ENCODE data around the gene MLST8. TPM values are rescaled to one million over a fixed set of nuclear protein-coding genes. Genes with fewer than 3 reads are reported as not detected.
A peak's percentile ranks its signal among the peaks of the same experiment; 100 is the strongest.

The MLST8 gene
- polyA plus RNA-seq, 3 donors: 29.9 to 54.3 (median 30.5) TPM

DNA sequence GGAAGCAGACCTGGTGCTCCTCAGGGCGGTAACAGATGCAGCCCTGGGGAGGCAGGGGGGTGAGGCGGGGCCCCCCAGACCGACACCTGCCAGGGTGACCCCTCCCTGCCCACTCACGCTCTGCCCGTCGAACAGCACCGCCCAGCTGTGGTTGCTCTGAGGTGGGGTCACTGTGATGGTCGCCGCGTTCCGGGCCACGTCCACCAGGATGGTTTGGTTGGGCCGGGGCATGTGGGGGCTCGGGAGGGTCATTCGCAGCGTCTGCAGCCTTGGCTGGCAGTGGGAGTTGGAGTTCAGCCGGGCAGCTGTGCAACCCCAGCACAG is 4.7 kb downstream of the MLST8 start:
- no peak overlapping the region for H3K27ac ChIP-seq (ENCODE audit: low read depth in 1 of 2, low read length in 2 of 2)
- Mint-ChIP-seq H3K4me3 (no peak overlapping the region), H3K27ac (no peak overlapping the region), H3K4me1 (peaks cover 40% of the 10 kb centered on the region), H3K36me3 (peaks cover 23 to 43% of the 10 kb centered on the region in 2 donors), H3K9me3 (peaks cover 0 to 2% (median 0%) of the 10 kb centered on the region in 7 donors), H3K27me3 (ENCODE audit: low read depth in 3 of 3) (peaks cover 0 to 4% (median 0%) of the 10 kb centered on the region in 3 donors)
- intact Hi-C loops (cut with micrococcal nuclease): no loop called here
- TF ChIP-seq, protein P1, sequence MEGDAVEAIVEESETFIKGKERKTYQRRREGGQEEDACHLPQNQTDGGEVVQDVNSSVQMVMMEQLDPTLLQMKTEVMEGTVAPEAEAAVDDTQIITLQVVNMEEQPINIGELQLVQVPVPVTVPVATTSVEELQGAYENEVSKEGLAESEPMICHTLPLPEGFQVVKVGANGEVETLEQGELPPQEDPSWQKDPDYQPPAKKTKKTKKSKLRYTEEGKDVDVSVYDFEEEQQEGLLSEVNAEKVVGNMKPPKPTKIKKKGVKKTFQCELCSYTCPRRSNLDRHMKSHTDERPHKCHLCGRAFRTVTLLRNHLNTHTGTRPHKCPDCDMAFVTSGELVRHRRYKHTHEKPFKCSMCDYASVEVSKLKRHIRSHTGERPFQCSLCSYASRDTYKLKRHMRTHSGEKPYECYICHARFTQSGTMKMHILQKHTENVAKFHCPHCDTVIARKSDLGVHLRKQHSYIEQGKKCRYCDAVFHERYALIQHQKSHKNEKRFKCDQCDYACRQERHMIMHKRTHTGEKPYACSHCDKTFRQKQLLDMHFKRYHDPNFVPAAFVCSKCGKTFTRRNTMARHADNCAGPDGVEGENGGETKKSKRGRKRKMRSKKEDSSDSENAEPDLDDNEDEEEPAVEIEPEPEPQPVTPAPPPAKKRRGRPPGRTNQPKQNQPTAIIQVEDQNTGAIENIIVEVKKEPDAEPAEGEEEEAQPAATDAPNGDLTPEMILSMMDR (IDR thresholded peaks at IDR 0.05): no peak
- no peak overlapping the region for H3K4me2 ChIP-seq (replicated peaks; ENCODE audit: extremely low read depth, low read length, poor library complexity, severe bottlenecking)
- H3K79me2 ChIP-seq (ENCODE audit: insufficient read depth, low read length): peaks cover 47% of the 10 kb centered on the region
- no peak for DNase-seq
- H3K4me3 ChIP-seq (replicated peaks in 1 of 3; ENCODE audit: low read depth in 2 of 3, low read length in 3 of 3): no peak overlapping the region
- no peak overlapping the region for H2AFZ ChIP-seq (ENCODE audit: insufficient read depth, low read depth, low read length, poor library complexity, severe bottlenecking)
- H3K27me3 ChIP-seq (ENCODE audit: control insufficient read depth in 2 of 2, insufficient read depth in 2 of 2, low read length in 2 of 2): no peaks in the 10 kb centered on the region
- peaks cover 38 to 46% of the 10 kb centered on the region in 2 donors for H3K4me1 ChIP-seq (ENCODE audit: control insufficient read depth in 1 of 2, insufficient read depth in 2 of 2, low read length in 2 of 2)
- WGBS (ENCODE audit: insufficient coverage): 97% methylated on average over 17 of the region's 17 CpGs
- peaks cover 47% of the 10 kb centered on the region for H4K20me1 ChIP-seq (ENCODE audit: insufficient read depth, low read length)
- peaks cover 29 to 38% of the 10 kb centered on the region in 2 donors for H3K36me3 ChIP-seq (replicated peaks in 1 of 2; ENCODE audit: control insufficient read depth in 1 of 2, insufficient read depth in 2 of 2, low read length in 2 of 2)
- H3K9me3 ChIP-seq (replicated peaks in 1 of 2; ENCODE audit: control insufficient read depth in 1 of 2, insufficient read depth in 1 of 2, low read length in 2 of 2): no peaks in the 10 kb centered on the region
- no peak overlapping the region for H3K9ac ChIP-seq (ENCODE audit: insufficient read depth, low read length, poor library complexity, severe bottlenecking)

DNA sequence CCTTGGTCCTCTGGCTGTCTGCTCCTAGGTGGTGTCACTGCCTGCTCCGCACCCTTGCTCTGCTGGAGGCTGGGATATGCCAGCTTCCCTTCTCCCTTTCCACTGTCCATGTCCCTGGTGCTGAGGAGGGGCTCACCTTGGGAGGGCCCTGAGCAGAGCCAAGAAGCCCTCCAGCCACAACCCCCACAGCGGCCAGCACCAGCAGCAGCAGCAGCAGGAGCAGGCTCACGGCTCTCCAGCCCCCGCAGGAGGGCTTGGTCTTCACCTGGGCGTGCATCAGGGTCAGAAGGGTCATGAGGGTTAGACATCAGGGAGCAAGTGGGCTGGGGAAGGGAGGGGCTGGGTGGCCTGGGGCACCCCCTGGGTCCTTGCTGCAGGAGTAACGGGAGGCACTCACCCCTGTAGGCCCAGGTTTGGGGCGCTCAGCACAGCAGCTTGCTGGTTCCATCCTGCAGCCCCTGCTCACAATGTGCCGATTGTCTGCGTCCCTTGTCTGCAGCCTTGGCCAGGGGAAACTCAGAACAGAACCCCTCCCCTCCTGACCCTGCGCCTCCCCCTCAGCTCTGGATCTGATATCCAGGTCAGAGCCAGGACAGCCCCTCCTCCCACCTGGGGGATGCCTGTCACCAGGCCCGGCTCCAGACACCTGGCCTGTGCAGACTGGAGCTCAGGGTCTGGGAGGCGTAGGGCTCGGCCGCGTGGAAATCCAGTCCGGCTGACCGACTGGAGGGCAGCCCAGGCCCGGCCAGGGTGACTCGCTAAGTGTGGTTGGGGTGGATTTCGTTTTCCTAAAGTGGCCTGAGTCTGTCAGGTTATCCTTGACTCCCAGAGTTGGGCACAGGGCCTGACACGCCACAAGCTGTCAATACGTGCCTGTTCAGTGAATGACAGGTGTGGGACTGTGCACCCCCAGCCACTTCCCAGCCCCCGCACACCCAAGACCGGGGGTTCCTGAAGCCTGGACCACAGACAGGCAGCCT is 5.4 kb downstream of the MLST8 start, which contains the start of gene BRICD5:
Gene BRICD5 (minus strand): TSS at position 478 of the 980 bp plus-strand sequence. CDS start 30 bp downstream, at position 448.
- WGBS (ENCODE audit: insufficient coverage): 83% methylated on average over 20 of the region's 24 CpGs
- intact Hi-C loops (cut with micrococcal nuclease): no loop called here
- Mint-ChIP-seq H3K4me3 (no peak within 1 kb of the TSS), H3K4me1 (peaks cover 42% of the 10 kb centered on the region), H3K36me3 (peaks cover 23 to 43% of the 10 kb centered on the region in 2 donors), H3K27me3 (ENCODE audit: low read depth in 3 of 3) (peaks cover 0 to 4% (median 0%) of the 10 kb centered on the region in 3 donors), H3K9me3 (peaks cover 0 to 2% (median 0%) of the 10 kb centered on the region in 7 donors), H3K27ac (peak within 1 kb of the TSS in 1 of 7 donors; percentile 80)
- Histone ChIP-seq H3K36me3 (replicated peaks in 1 of 2; ENCODE audit: control insufficient read depth in 1 of 2, insufficient read depth in 2 of 2, low read length in 2 of 2) (peaks cover 29 to 38% of the 10 kb centered on the region in 2 donors), H3K79me2 (ENCODE audit: insufficient read depth, low read length) (peaks cover 46% of the 10 kb centered on the region), H3K27me3 (ENCODE audit: control insufficient read depth in 2 of 2, insufficient read depth in 2 of 2, low read length in 2 of 2) (no peaks in the 10 kb centered on the region), H3K9ac (ENCODE audit: insufficient read depth, low read length, poor library complexity, severe bottlenecking) (no peak within 1 kb of the TSS), H2AFZ (ENCODE audit: insufficient read depth, low read depth, low read length, poor library complexity, severe bottlenecking) (no peak within 1 kb of the TSS), H3K4me3 (replicated peaks in 1 of 3; ENCODE audit: low read depth in 2 of 3, low read length in 3 of 3) (no peak within 1 kb of the TSS), H4K20me1 (ENCODE audit: insufficient read depth, low read length) (peaks cover 47% of the 10 kb centered on the region), H3K4me1 (ENCODE audit: control insufficient read depth in 1 of 2, insufficient read depth in 2 of 2, low read length in 2 of 2) (peaks cover 37 to 44% of the 10 kb centered on the region in 2 donors), H3K27ac (ENCODE audit: low read depth in 1 of 2, low read length in 2 of 2) (no peak within 1 kb of the TSS), H3K9me3 (replicated peaks in 1 of 2; ENCODE audit: control insufficient read depth in 1 of 2, insufficient read depth in 1 of 2, low read length in 2 of 2) (no peaks in the 10 kb centered on the region), H3K4me2 (replicated peaks; ENCODE audit: extremely low read depth, low read length, poor library complexity, severe bottlenecking) (no peak within 1 kb of the TSS)
- TF ChIP-seq, protein P1 (IDR thresholded peaks at IDR 0.05): no peak
- no peak for DNase-seq

Measured in CD14-positive monocyte (primary cell).